GM12874 (cell line): ENCODE data around the gene SMIM27.

Experiments
- TF ChIP-seq, protein P1 (sequence below): IDR thresholded peaks from 2 replicates; pipeline ENCODE4 v1.5.1; 2011; ENCODE audit warnings: low read depth, mild to moderate bottlenecking, control low read depth, low read length, moderate library complexity; ENCODE audit not compliant: insufficient read depth

SMIM27 gene

GRCh38 chr9:32577316-32577715 lies 25.2 kb downstream of the SMIM27 start:
- TF ChIP-seq, protein P1, sequence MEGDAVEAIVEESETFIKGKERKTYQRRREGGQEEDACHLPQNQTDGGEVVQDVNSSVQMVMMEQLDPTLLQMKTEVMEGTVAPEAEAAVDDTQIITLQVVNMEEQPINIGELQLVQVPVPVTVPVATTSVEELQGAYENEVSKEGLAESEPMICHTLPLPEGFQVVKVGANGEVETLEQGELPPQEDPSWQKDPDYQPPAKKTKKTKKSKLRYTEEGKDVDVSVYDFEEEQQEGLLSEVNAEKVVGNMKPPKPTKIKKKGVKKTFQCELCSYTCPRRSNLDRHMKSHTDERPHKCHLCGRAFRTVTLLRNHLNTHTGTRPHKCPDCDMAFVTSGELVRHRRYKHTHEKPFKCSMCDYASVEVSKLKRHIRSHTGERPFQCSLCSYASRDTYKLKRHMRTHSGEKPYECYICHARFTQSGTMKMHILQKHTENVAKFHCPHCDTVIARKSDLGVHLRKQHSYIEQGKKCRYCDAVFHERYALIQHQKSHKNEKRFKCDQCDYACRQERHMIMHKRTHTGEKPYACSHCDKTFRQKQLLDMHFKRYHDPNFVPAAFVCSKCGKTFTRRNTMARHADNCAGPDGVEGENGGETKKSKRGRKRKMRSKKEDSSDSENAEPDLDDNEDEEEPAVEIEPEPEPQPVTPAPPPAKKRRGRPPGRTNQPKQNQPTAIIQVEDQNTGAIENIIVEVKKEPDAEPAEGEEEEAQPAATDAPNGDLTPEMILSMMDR: no peak

GRCh38 chr9:32578976-32579375 lies 26.8 kb downstream of the SMIM27 start:
- TF ChIP-seq, protein P1: no peak

GRCh38 chr9:32579706-32580331 lies 27.7 kb downstream of the SMIM27 start:
- TF ChIP-seq, protein P1: peak; percentile 79

DNA sequence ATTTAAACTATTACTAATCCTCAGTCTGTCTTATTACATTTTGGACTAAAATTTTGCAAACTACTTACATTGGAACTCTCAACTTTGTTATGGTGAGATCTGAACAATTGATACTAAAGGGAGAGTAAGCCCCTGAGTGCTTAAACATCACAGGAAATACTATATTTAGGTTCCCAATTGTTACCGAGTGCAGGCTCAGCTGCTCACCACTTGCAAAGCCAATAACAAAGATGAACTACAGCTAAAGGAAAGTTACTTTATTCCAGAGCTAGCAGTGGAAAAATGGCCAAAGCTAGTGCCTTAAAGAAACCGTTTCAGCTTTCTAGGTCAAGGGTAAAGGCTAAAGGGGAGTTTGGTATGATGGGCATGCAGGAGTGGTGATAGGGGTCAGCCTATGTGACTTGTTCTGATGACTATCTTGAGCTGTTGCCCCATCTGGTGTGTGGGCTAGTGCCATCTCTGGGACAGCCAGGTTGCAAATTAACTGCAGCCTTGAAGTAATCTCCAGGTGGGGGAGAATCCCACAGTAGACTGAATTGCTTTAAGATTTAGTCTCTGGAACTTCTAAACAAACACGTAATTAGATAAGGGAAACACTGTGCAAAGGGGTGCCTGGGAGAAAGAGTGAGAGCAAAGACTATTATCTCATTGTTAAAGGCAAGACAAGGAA lies 28.6 kb downstream of the SMIM27 start:
- TF ChIP-seq, protein P1: no peak

DNA sequence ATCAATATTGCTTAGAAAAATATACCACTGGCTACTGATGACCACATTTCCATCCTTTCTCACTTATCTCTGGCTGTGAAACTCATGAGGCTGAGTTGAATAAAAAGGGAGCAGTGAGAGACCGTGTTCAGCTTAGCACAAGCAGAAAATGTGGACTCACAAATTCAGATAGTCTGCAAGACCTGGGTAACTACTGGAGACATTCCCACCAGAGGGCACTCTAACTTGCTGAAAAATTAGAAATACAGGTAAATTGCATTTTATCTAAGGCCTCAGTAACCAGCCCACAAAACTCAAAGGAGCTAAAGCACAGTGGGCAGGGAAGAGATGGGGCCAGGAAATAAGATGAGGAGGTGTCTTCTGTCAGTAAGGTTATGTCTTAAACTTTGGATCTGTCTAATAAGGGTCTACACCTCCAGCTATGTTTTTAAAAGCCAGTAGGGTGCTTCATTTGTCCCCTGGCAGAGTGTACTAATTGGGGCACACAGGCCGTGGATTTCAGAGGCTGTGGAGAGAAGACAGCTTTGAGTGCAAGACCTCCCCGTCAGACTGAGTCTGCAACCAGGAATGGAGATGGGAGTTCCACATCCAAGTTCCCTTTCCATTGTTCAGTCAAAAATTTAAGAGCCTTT lies 29.5 kb downstream of the SMIM27 start:
- TF ChIP-seq, protein P1: peak; percentile 52; the same call in 1 of the 2 replicates

- TF ChIP-seq, protein P1: no peak
Observed at GRCh38 chr9:32584784-32585183, 32.7 kb downstream of the SMIM27 start.

DNA sequence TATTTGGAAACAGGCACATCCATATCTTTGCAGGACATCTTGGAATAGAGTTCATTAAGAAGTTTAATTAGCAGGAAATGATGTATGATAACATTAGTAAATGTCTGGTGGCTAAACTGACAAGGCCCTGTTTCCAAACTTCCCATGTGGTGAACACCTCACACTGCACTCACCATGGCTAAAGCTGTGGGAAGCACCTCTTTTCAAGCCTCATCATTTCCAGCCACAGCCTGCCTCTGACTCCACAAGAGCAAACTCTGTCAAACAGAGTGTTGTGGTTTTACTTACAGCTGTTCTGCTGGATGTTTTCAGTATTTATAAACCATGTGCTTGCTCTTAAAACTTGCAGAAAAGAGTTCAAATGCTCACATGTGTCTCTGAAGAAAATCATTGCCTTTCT lies 35.8 kb downstream of the SMIM27 start:
- TF ChIP-seq, protein P1: no peak
